Measurements from ENCODE around the gene C17orf100. TPM values are rescaled to one million over a fixed set of nuclear protein-coding genes. Genes with fewer than 3 reads are reported as not detected.

Gene C17orf100
- polyA plus RNA-seq, 2 of the 4 experiments (the other 2 are of a cell fraction), result 3.1 to 4.1 TPM

DNA sequence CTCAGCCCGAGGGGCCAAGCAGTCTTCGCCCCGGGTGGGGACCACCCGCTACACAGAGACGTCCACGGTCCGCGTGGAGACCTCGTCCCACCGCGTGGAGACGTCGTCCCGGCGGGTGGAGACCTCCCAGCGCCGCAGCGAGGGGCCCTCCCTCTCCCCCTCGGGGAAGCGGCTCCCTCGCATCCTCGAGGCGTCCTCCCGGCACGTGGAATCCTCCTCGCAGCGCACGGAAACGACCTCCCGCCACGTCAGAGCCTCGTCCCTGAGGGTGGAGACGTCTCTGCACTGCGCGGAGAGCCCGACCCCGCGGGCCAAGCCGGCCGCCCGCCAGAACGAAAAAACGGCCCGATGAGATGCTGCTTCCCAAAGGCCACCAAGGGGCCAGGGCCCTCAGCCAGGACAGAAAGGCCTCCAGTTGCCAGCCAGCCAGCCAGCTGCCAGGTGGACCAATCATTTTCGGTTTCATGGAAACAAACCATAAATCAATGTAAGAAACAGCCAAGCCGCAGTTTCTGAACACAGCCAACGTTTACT is 424 bp downstream of the C17orf100 start (continued):
- TF ChIP-seq, protein P1, sequence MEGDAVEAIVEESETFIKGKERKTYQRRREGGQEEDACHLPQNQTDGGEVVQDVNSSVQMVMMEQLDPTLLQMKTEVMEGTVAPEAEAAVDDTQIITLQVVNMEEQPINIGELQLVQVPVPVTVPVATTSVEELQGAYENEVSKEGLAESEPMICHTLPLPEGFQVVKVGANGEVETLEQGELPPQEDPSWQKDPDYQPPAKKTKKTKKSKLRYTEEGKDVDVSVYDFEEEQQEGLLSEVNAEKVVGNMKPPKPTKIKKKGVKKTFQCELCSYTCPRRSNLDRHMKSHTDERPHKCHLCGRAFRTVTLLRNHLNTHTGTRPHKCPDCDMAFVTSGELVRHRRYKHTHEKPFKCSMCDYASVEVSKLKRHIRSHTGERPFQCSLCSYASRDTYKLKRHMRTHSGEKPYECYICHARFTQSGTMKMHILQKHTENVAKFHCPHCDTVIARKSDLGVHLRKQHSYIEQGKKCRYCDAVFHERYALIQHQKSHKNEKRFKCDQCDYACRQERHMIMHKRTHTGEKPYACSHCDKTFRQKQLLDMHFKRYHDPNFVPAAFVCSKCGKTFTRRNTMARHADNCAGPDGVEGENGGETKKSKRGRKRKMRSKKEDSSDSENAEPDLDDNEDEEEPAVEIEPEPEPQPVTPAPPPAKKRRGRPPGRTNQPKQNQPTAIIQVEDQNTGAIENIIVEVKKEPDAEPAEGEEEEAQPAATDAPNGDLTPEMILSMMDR (IDR thresholded peaks at IDR 0.05), result no peak
- no peak for TF ChIP-seq BHLHE40 (IDR thresholded peaks at IDR 0.05; ENCODE audit: low read depth, low read length)
- TF ChIP-seq HOXA7 (CRISPR knock-in tag; IDR thresholded peaks at IDR 0.05), result 0 out of 2 replicates have a peak, but pooled peaks have one; percentile 29
- TF ChIP-seq RNF2 (IDR thresholded peaks at IDR 0.05; ENCODE audit: borderline replicate concordance, low read depth), result peak; percentile 94
- TF ChIP-seq FOSL2 (IDR thresholded peaks at IDR 0.05), result no peak
- TF ChIP-seq FOSL2 (CRISPR knock-in tag; IDR thresholded peaks at IDR 0.05), result no peak
- no peak for TF ChIP-seq JUNB (IDR thresholded peaks at IDR 0.05)
- no peak for TF ChIP-seq EHF (CRISPR knock-in tag; IDR thresholded peaks at IDR 0.05)
- no peak for TF ChIP-seq POLR2AphosphoS2 (conservative IDR thresholded peaks at IDR 0.05; ENCODE audit: low read length)
- no peak for TF ChIP-seq NR3C1 (IDR thresholded peaks at IDR 0.05)
- TF ChIP-seq, protein P2, sequence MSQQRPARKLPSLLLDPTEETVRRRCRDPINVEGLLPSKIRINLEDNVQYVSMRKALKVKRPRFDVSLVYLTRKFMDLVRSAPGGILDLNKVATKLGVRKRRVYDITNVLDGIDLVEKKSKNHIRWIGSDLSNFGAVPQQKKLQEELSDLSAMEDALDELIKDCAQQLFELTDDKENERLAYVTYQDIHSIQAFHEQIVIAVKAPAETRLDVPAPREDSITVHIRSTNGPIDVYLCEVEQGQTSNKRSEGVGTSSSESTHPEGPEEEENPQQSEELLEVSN (IDR thresholded peaks at IDR 0.05; ENCODE audit: borderline replicate concordance, low read depth), result peak; percentile 98
- TF ChIP-seq CBX8 (IDR thresholded peaks at IDR 0.05), result no peak
- TF ChIP-seq CHD4 (IDR thresholded peaks at IDR 0.05; ENCODE audit: borderline replicate concordance), result no peak; the same call in 1 of the 2 replicates
- no peak for TF ChIP-seq ZFP36 (IDR thresholded peaks at IDR 0.05; ENCODE audit: borderline replicate concordance, partially characterized antibody)
- peak; percentile 84 for TF ChIP-seq HOXB5 (CRISPR knock-in tag; IDR thresholded peaks at IDR 0.05)
- no peak for TF ChIP-seq NFE2L2 (conservative IDR thresholded peaks at IDR 0.05; ENCODE audit: low read length)
- TF ChIP-seq SREBF2 (IDR thresholded peaks at IDR 0.05), result no peak
- TF ChIP-seq, protein P3, sequence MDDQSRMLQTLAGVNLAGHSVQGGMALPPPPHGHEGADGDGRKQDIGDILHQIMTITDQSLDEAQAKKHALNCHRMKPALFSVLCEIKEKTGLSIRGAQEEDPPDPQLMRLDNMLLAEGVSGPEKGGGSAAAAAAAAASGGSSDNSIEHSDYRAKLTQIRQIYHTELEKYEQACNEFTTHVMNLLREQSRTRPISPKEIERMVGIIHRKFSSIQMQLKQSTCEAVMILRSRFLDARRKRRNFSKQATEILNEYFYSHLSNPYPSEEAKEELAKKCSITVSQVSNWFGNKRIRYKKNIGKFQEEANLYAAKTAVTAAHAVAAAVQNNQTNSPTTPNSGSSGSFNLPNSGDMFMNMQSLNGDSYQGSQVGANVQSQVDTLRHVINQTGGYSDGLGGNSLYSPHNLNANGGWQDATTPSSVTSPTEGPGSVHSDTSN (IDR thresholded peaks at IDR 0.05), result no peak
- TF ChIP-seq KDM5A (IDR thresholded peaks at IDR 0.05), result no peak
- no peak for TF ChIP-seq MYC (IDR thresholded peaks at IDR 0.05; ENCODE audit: borderline replicate concordance, low read length)
- TF ChIP-seq CHD2 (IDR thresholded peaks at IDR 0.05; ENCODE audit: low read length, partially characterized antibody), result no peak
- TF ChIP-seq, protein P4, sequence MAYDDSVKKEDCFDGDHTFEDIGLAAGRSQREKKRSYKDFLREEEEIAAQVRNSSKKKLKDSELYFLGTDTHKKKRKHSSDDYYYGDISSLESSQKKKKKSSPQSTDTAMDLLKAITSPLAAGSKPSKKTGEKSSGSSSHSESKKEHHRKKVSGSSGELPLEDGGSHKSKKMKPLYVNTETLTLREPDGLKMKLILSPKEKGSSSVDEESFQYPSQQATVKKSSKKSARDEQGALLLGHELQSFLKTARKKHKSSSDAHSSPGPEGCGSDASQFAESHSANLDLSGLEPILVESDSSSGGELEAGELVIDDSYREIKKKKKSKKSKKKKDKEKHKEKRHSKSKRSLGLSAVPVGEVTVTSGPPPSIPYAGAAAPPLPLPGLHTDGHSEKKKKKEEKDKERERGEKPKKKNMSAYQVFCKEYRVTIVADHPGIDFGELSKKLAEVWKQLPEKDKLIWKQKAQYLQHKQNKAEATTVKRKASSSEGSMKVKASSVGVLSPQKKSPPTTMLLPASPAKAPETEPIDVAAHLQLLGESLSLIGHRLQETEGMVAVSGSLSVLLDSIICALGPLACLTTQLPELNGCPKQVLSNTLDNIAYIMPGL (CRISPR knock-in tag; IDR thresholded peaks at IDR 0.05; ENCODE audit: borderline replicate concordance), result no peak
- no peak for TF ChIP-seq RFX5 (IDR thresholded peaks at IDR 0.05)
- TF ChIP-seq ATOH8 (CRISPR knock-in tag; IDR thresholded peaks at IDR 0.05; ENCODE audit: low read depth), result peak; percentile 53; the same call in 1 of the 2 replicates
- TF ChIP-seq, protein P5, sequence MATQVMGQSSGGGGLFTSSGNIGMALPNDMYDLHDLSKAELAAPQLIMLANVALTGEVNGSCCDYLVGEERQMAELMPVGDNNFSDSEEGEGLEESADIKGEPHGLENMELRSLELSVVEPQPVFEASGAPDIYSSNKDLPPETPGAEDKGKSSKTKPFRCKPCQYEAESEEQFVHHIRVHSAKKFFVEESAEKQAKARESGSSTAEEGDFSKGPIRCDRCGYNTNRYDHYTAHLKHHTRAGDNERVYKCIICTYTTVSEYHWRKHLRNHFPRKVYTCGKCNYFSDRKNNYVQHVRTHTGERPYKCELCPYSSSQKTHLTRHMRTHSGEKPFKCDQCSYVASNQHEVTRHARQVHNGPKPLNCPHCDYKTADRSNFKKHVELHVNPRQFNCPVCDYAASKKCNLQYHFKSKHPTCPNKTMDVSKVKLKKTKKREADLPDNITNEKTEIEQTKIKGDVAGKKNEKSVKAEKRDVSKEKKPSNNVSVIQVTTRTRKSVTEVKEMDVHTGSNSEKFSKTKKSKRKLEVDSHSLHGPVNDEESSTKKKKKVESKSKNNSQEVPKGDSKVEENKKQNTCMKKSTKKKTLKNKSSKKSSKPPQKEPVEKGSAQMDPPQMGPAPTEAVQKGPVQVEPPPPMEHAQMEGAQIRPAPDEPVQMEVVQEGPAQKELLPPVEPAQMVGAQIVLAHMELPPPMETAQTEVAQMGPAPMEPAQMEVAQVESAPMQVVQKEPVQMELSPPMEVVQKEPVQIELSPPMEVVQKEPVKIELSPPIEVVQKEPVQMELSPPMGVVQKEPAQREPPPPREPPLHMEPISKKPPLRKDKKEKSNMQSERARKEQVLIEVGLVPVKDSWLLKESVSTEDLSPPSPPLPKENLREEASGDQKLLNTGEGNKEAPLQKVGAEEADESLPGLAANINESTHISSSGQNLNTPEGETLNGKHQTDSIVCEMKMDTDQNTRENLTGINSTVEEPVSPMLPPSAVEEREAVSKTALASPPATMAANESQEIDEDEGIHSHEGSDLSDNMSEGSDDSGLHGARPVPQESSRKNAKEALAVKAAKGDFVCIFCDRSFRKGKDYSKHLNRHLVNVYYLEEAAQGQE (IDR thresholded peaks at IDR 0.05), result no peak
